SU-DHL-6 (cell line): ENCODE data around the gene ARHGAP22.

Source experiments
- EZH2phosphoT487 ChIP-seq: fragments of 200-600 bp; sonication (generic), shearing (Covaris generic); conservative IDR thresholded peaks from 2 replicates; pipeline ENCODE4 v1.6.1; 2018; ENCODE audit warnings: mild to moderate bottlenecking, antibody characterized with exemption, low read length, moderate library complexity, mixed read lengths
- TF ChIP-seq, protein P1 (sequence below): fragments of 200-600 bp; sonication (generic); IDR thresholded peaks from one replicate; pipeline ENCODE4 v1.5.1; 2017; ENCODE audit warnings: antibody characterized with exemption, mild to moderate bottlenecking, low read length, moderate library complexity; ENCODE audit not compliant: insufficient read depth, poor library complexity, severe bottlenecking

DNA sequence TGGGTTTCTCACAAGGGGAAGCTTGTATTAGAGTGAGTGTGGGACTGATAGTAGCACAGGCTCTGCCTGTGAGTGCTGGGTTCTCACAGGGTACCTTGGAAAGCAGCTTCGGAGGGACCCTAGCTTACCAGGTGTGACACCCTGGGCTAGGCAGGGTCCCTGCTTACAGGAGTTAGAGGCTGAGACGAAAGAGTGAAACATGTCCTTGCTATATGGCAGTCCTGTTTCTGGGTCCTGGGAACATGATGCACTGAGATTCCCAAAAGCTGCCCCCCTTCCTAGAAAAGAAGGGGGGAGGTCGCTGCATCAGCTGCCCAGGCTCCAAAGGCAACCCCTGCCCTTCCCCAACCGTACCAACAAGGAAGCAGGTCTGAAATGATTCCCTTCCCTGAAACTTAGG, 6.3 kb upstream of the ARHGAP22 start:
- TF ChIP-seq, protein P1, sequence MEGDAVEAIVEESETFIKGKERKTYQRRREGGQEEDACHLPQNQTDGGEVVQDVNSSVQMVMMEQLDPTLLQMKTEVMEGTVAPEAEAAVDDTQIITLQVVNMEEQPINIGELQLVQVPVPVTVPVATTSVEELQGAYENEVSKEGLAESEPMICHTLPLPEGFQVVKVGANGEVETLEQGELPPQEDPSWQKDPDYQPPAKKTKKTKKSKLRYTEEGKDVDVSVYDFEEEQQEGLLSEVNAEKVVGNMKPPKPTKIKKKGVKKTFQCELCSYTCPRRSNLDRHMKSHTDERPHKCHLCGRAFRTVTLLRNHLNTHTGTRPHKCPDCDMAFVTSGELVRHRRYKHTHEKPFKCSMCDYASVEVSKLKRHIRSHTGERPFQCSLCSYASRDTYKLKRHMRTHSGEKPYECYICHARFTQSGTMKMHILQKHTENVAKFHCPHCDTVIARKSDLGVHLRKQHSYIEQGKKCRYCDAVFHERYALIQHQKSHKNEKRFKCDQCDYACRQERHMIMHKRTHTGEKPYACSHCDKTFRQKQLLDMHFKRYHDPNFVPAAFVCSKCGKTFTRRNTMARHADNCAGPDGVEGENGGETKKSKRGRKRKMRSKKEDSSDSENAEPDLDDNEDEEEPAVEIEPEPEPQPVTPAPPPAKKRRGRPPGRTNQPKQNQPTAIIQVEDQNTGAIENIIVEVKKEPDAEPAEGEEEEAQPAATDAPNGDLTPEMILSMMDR = no peak
- TF ChIP-seq EZH2phosphoT487 = no peak
